Fibroblast of gingiva (primary cell): ENCODE measurements around the gene RARG.

ENCODE experiments used
- DNase-seq: peaks from one replicate; pipeline ENCODE4 v3.0.0-alpha.2; 2011; ENCODE audit warnings: low read depth

RARG gene

GRCh38 chr12:53223389-53224060, 8.5 kb downstream of the RARG start:
- peak; percentile 55 for DNase-seq

GRCh38 chr12:53222806-53223261, 9.2 kb downstream of the RARG start:
- DNase-seq = no peak

- peak; percentile 57 for DNase-seq
These were observed 9.8 kb downstream of the RARG start for GRCh38 chr12:53222170-53222721.

GRCh38 chr12:53221203-53222080, 10.6 kb downstream of the RARG start:
- DNase-seq = peak; percentile 46

GRCh38 chr12:53220694-53221202, 11.3 kb downstream of the RARG start:
- DNase-seq = peak; percentile 93

GRCh38 chr12:53219956-53220693, 11.9 kb downstream of the RARG start:
- DNase-seq = peak; percentile 81

- no peak for DNase-seq
These were observed 12.6 kb downstream of the RARG start for GRCh38 chr12:53219292-53219955.

- DNase-seq = peak; percentile 57
These were observed 13.3 kb downstream of the RARG start for GRCh38 chr12:53218551-53219291.

- DNase-seq = peak; percentile 33
These were observed 14.1 kb downstream of the RARG start for GRCh38 chr12:53217931-53218307.

- peak; percentile 72 for DNase-seq
These were observed 14.7 kb downstream of the RARG start for GRCh38 chr12:53217051-53217930.

GRCh38 chr12:53215497-53215896, 16.5 kb downstream of the RARG start:
- DNase-seq = no peak

- no peak for DNase-seq
These were observed 17.1 kb downstream of the RARG start for GRCh38 chr12:53214687-53215455.

GRCh38 chr12:53214221-53214620, 17.8 kb downstream of the RARG start:
- DNase-seq = no peak

- peak; percentile 62 for DNase-seq
These were observed 18.7 kb downstream of the RARG start for GRCh38 chr12:53213348-53213747.

GRCh38 chr12:53212931-53213330, 19.1 kb downstream of the RARG start:
- DNase-seq = no peak

GRCh38 chr12:53211476-53212381, 20.3 kb downstream of the RARG start:
- DNase-seq = no peak

- no peak for DNase-seq
These were observed 21.2 kb downstream of the RARG start for GRCh38 chr12:53210843-53211242.
